T-helper 9 cell (primary cell): ENCODE measurements around the gene SERPINH1.
"Not testable (repeated sequence)": the region's sequence is repeated elsewhere in the genome, so short reads cannot be mapped to it uniquely, and the experiment has no call there.

Experiments used
- DNase-seq: peaks from one replicate; pipeline ENCODE4 v3.0.0-alpha.2; 2020

Gene SERPINH1

DNA sequence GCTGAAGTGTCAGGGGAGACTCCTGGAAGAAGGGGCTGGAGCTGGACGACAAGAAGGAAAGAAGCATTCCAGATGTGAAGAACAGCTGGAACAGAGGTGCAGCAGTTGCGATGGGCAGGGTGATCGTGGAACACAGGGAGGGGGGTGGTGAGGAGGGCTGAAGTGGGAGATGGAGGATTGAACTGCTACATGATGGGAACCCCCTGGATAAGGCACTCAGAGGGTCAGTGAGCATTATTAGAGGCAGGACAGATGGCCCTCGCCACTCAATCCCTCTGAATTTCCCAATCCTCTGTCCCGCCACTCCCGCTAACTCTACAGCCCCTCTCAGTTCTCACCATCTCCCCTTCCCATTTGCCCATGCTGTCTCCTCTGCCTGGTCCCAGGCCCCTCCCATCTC lies 14.0 kb downstream of the SERPINH1 start:
- no peak for DNase-seq

- no peak for DNase-seq
Observed at GRCh38 chr11:75576499-75576918, 14.5 kb downstream of the SERPINH1 start.

DNA sequence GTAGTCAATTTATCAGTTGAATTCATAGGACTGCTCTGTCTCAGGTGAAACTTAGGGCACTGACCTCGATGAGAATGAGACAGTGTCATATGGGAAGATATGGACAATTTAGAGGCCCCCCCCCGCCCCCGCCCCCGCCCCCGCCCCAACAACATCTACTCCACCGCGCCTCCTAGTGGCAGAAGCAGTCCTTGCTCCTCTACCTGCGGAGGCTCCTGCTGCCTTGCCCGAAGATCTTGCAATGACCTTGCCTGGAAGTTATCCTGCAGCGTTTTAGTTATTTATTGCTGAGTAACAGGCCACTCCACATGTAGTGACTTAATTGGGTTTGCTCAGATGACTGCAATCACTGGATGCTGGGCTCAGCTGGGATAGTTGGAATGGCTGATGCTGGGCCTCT lies 15.2 kb downstream of the SERPINH1 start:
- DNase-seq = peak; percentile 71

DNA sequence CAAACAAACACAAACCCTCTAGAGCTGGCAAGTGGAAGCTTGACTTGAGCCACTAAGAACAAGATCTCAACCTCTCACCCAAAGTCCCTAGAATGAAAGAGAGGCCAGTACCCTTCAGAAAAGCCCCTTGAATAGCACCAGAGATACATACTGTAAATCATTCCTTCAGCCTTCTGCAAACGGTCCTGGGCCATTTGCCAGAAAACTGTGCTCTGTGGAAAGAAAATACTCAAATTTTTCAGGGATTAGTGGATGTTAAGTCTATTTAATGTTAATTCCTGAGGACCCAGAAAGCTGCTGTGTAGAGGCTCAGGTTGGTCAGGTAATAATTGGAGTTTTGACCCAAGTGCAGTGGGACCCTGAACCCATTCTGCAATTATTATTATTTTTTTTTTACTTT lies 16.9 kb downstream of the SERPINH1 start:
- DNase-seq = no peak

- no peak for DNase-seq
Observed at GRCh38 chr11:75579841-75580240, 17.8 kb downstream of the SERPINH1 start.

DNA sequence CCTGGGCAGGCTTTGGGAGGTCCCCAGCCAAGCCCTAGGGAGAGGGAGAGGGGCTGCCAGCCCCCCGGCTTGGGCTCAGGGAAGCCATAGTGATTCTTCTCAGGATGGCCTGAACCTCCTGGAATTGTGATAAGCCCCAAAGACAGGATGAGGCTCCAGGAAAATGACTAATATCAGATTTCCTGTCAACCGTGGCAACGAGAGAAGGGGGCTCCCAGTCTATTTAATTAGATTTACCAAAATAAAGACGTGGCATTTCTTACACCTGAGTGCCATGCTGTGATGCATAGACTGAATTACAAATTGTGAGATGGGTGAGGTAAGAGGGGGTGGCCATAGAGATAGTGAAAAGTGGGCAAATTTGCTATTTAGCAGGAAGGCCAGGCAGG lies 20.4 kb downstream of the SERPINH1 start:
- DNase-seq = no peak

DNA sequence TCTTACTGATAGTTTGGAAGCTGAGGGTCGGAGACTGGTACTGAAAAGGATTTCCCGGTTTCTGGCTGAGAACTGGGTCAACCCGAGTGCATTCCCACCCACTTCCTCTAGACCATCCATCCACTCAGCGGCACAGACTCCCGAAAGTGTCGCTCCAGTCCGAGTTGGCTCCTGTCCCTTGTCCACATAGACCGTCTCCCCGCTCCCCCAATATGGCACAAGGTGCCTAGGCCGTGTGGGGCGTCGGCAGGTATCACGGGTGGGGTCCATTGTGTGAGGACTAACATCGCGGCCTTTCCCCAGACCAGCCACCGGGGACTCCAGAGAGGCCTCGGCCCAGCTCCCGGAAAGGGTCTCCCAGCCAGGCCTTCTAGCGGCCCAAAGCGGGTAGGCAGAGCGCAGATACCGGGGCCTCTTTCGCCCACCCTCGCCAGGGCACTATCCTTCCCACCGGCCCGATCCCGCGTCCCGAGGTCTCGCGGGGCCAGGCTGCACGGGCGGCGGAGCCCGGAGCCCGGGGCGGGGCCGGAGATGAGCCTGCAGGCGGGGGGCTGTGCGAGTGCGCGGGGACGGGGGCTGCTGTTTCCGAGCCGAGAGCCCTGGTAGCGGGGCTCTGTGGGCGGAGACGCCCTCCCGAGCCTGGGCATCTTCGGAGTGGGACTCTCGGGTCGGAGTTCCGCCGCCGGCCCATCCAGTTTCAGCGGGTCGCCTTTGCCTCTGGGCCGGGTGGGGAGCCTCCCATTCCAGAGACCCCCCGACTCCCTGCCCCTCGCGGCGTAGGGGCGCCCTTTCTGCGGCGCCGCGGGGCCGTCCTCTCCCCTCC lies 21.1 kb downstream of the SERPINH1 start:
- peak; percentile 26 for DNase-seq

GRCh38 chr11:75583718-75584658 lies 21.9 kb downstream of the SERPINH1 start:
- no peak for DNase-seq

DNA sequence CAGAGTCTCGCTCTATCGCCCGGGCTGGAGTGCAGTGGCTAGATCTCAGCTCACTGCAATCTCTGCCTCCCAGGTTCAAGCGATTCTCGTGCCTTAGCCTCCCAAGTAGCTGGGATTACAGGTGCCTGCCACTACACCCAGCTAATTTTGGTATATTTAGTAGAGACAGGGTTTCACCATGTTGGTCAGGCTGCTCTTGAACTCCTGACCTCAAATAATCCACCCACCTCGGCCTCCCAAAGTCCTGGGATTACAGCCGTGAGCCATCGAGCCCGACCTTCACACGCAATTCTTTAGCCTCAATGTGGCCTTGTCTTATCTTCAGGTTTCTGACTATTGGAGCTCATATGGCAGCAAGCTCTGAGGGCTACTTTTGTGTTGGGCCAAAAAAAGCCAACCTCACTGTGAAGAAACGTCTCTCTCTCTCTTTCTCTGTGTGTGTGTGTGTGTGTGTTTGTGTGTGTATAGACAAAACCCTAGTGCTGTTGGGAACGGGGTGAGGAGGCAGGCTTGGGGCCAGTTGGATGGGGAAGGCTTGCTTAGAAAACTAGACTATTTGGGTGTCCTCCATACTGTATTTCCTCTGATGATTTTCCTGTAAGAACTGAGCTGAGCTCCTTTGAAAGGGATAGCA lies 22.7 kb downstream of the SERPINH1 start:
- not testable (repeated sequence) for DNase-seq

GRCh38 chr11:75585293-75585670 lies 23.2 kb downstream of the SERPINH1 start:
- DNase-seq = no peak

DNA sequence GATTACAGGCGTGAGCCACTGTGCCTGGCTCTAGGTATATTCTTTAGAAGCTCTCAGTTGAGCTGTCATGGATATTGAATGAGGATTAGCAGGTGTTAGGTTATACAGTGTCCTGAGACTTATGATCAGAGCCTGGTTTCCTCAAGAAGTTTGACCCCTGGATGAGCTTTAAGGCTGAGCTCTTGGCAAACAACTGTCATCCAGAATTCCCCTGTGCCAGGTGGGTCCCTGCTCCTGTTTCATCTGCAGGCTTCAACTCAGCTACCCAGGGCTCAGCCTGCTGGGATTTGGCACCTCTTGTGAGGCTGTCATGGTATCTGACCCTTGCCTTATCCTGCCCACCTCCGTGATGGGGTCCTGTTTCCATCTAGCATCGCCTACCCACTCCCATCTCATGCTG lies 24.3 kb downstream of the SERPINH1 start:
- no peak for DNase-seq

DNA sequence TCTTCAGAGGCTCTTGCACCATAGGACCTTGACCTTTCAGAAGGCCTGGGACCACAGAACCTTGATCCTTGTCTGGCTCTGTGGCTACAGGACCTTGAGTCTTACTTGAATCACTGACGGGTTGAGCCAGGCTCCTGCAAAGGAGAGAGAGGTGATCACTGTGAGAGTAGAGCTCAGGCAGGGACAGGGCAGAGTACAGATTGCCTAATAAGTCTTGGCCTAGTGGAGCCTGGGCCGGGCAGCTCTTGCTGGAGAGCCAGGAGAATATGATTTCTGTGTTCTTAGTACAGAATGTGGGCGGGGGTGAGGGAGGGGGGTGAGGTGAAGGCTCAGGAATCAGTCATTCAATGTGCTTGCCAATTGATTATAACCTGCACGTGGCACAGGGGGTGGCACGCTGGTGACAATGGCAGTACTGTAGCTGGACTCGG lies 26.0 kb downstream of the SERPINH1 start:
- DNase-seq = no peak

GRCh38 chr11:75589051-75589450 lies 27.0 kb downstream of the SERPINH1 start:
- DNase-seq = no peak

DNA sequence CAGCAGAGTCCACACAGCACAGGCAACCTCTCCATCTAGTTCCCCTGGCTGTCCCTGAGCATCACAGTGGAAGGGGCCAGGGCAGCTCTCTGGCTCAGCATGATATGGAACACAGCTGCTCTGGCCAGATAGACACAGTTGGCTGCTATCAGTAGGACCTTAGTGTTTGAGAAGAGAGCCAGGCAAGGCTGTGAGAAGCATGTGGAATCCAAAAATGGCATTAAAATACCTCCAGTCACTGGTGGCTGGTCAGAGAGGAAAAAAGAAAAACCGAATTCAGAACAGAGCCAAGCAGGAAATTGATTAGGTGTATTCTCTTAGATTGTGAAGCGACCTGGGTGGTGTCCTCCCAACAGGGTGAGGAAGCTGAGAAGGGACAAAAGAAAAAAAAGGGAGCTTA lies 27.9 kb downstream of the SERPINH1 start:
- DNase-seq = no peak

GRCh38 chr11:75591371-75591770 lies 29.3 kb downstream of the SERPINH1 start:
- no peak for DNase-seq

GRCh38 chr11:75591966-75592365 lies 29.9 kb downstream of the SERPINH1 start:
- no peak for DNase-seq

- DNase-seq = no peak
Observed at GRCh38 chr11:75592715-75593114, 30.7 kb downstream of the SERPINH1 start.

DNA sequence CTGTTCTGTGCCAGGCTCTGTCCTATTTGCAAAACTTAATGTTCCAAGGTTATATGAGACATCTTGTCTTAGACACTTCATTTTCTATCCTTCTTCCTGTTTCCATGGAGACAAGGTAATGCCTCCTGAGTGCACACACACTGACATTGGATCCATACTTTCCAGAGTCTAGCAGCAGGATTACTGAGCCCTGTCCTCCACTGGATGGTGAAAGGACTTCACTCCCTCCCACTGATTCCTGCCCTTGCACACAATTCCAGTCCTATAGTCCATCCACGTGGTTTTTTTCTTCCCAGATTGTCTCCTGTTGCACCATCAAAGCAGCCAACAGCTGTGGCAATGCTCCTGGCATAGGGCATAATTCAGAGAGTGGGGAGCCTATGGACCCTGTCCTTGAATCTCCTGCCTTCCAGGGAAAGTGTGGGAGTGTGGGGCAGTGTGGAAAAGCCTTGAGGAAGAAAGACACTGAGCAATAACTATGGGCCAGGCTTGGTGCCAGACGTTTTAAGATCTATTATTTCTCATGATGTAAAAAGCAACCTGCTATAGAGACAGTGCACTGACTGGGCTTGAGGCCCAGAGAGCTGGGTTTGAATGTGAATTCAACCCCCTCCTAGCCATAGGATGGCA lies 31.3 kb downstream of the SERPINH1 start:
- no peak for DNase-seq

DNA sequence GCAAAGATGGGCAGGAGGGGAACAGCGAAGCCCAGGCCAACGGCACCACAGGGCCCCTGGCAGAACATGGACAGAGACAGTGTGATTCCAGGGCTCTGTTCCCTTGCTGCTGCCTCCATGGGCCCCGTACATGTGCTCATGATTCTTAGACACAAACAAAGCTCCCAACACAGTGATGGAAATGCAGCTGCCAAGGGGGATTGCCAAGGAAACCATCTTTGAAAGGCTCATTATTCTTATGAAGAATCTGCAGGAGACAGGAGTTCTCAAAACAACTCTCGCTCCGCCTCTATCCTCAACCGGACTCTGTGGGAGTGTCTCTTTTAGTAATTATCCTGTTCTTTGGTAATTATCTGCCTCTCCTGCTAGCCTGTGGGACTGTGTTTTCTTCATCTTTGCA lies 32.2 kb downstream of the SERPINH1 start:
- no peak for DNase-seq

GRCh38 chr11:75595429-75595828 lies 33.4 kb downstream of the SERPINH1 start:
- no peak for DNase-seq

GRCh38 chr11:75596914-75597313 lies 34.9 kb downstream of the SERPINH1 start:
- no peak for DNase-seq

GRCh38 chr11:75597636-75598035 lies 35.6 kb downstream of the SERPINH1 start:
- no peak for DNase-seq

DNA sequence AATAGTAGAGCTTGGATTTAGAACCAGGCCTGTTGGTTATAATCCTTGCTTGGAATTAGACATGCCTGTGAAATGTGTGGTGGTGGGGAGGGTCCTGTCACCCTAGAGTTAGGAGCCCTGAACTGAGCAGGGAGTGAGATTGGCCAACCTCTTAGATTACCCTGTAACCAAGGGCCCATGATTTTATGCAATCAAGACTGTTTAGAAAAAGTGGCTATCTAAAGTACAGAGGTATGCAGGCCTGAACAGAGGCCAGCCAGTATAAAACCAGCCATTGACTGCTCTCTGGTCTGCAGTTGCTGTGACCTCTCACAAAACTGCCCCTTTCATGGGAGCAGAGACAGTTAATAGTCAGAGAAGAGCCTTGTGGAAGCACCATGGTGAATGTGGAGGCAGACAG lies 36.2 kb downstream of the SERPINH1 start:
- DNase-seq = no peak
